Astrocyte (in vitro differentiated cells and primary cell): ENCODE measurements around the gene EYS.

Source experiments
- CTCF ChIP-seq: IDR thresholded peaks from 2 replicates; pipeline ENCODE4 v1.5.1; 2011; ENCODE audit warnings: low read depth, mild to moderate bottlenecking, inconsistent platforms, low read length, moderate library complexity; ENCODE audit not compliant: insufficient read depth
- EZH2 ChIP-seq: IDR thresholded peaks from 2 replicates; pipeline ENCODE4 v1.6.1; 2012; ENCODE audit warnings: mild to moderate bottlenecking, low read length, inconsistent platforms; ENCODE audit not compliant: insufficient read depth

GRCh38 chr6:64715624-64716023 is 991.4 kb downstream of the EYS start:
- TF ChIP-seq CTCF (no peak), EZH2 (no peak)
